ENCODE results near the gene SCAP.
"Not testable (repeated sequence)": the region's sequence is repeated elsewhere in the genome, so short reads cannot be mapped to it uniquely, and the experiment has no call there.

Gene SCAP

DNA sequence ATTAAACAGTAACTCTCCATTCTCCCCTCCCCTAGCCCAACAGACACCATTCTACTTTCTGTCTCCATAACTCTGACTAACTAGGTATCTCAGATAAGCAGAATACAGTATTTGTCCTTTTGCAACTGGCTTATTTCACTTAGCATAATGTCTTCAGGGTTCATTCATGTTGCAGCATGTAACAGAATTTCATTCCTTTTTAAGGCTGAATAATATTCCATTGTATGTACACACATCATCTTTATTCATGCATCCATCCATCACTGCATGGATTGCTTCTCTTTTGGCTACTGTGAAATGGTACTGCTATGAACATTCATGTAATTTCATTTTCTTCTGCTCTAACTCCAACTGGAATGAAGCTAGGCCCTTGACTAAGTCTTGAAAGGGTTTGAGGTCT, 96.9 kb downstream of the SCAP start:
- H3K4me3 ChIP-seq (ENCODE audit: control insufficient read depth, low read depth, low read length), result no peak overlapping the region
- TF ChIP-seq, protein P1, sequence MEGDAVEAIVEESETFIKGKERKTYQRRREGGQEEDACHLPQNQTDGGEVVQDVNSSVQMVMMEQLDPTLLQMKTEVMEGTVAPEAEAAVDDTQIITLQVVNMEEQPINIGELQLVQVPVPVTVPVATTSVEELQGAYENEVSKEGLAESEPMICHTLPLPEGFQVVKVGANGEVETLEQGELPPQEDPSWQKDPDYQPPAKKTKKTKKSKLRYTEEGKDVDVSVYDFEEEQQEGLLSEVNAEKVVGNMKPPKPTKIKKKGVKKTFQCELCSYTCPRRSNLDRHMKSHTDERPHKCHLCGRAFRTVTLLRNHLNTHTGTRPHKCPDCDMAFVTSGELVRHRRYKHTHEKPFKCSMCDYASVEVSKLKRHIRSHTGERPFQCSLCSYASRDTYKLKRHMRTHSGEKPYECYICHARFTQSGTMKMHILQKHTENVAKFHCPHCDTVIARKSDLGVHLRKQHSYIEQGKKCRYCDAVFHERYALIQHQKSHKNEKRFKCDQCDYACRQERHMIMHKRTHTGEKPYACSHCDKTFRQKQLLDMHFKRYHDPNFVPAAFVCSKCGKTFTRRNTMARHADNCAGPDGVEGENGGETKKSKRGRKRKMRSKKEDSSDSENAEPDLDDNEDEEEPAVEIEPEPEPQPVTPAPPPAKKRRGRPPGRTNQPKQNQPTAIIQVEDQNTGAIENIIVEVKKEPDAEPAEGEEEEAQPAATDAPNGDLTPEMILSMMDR (IDR thresholded peaks at IDR 0.05; ENCODE audit: control insufficient read depth, insufficient read depth, low read depth, low read length, missing control alignments), result no peak
- no peak for DNase-seq (ENCODE audit: low read depth)

DNA sequence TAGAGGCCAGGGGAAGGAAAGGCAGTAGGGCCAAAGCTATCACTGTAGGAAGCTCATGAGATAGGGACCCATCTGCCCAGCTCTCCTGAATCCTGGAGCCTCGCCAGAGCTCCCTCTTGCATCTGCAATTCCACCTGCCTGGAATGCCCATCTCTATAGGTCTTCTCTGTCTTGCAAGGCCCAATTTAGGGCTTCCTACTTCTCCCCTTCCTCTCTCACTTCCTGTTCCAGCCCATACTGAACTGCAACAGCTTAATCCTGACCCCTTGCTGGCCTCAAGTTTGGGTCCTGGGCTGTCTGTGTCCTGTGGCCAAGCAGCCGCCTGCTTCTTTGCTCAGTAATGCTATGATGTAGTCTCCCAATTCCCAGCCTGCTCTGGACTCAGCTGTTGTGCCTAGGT, 98.6 kb downstream of the SCAP start:
- no peak overlapping the region for H3K4me3 ChIP-seq (ENCODE audit: control insufficient read depth, low read depth, low read length)
- no peak for DNase-seq (ENCODE audit: low read depth)
- TF ChIP-seq, protein P1 (IDR thresholded peaks at IDR 0.05; ENCODE audit: control insufficient read depth, insufficient read depth, low read depth, low read length, missing control alignments), result no peak

DNA sequence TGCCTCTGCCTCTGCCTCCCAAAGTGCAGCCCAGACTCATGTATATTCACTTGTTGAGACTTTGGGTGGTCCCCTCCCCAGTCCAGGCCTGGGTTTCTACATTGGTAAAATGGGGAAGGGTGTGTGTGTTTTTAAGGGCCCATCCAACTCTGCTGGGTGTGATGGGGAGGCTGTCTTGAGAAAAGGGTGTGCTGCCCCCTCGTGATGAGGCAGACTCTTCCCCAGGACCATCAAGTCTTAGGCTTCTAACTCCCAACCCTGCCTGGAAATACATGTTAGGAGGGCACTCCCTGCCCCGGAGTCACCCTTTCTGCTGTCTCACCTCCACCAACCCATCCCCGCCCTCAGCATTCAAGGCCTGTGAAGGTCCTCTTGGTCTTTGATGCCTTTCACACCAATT, 99.3 kb downstream of the SCAP start:
- no peak overlapping the region for H3K4me3 ChIP-seq (ENCODE audit: control insufficient read depth, low read depth, low read length)
- DNase-seq (ENCODE audit: low read depth), result no peak
- TF ChIP-seq, protein P1 (IDR thresholded peaks at IDR 0.05; ENCODE audit: control insufficient read depth, insufficient read depth, low read depth, low read length, missing control alignments), result no peak

DNA sequence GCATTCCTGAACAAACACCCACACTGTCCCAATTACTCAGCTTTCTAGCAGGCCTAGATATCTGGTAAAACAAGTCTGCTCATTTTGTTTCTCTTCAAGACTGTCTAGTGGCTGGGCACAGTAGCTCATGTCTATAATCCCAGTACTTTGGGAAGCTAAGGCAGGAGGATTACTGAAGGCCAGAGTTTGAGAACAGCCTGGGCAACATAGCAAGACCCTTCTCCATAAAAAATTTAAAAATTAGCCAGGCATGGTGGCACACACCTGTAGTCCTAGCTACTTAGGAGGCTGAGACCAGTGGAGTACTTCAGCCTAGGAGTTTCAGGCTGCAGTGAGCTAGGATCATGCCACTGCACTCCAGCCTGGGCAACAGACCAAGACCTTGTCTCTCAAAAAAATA, 101.2 kb downstream of the SCAP start:
- TF ChIP-seq, protein P1 (IDR thresholded peaks at IDR 0.05; ENCODE audit: control insufficient read depth, insufficient read depth, low read depth, low read length, missing control alignments), result no peak
- DNase-seq (ENCODE audit: low read depth), result no peak
- H3K4me3 ChIP-seq (ENCODE audit: control insufficient read depth, low read depth, low read length), result no peak overlapping the region

DNA sequence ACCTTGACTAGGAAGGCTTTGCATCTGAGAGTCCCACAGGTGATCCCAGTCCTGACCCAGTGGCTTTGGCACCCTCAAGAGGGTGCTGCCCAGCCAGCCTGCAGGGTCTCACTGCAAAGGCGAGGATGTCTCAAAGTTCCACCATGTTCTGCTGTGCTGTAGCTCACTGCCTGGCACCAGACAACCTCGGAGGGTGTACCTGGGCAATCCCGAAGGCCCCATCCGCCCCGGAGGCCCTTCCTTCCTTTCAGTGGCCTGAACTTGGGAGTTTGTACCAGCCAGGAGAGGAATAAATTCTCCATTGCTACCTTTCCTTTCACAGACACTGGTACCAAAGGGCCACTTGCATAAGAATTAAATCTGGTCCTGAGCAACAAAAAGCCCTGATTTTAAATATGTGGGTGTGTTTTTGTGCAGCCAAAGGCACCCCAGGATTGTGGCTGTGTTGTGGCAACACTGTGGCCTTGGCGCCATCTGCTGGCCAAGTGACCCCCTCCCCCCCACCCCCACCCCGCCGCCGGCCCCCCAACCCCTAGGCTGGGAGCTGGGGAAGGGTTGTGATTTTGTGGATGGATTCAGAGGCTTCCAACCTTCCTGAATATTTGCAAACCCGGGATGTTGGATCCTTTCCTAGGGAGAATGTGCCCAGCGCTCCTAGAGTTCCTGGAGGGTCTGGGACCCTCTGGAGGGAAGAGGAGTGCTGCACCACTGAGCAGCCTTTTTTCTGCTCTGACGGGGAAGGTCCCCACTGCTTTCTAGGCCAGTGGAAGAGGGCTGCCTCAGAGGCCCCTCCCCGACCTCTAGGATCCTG, 104.6 kb downstream of the SCAP start:
- H3K4me3 ChIP-seq (ENCODE audit: control insufficient read depth, low read depth, low read length), result no peak overlapping the region
- no peak for DNase-seq (ENCODE audit: low read depth)
- TF ChIP-seq, protein P1 (IDR thresholded peaks at IDR 0.05; ENCODE audit: control insufficient read depth, insufficient read depth, low read depth, low read length, missing control alignments), result peak; percentile 9

DNA sequence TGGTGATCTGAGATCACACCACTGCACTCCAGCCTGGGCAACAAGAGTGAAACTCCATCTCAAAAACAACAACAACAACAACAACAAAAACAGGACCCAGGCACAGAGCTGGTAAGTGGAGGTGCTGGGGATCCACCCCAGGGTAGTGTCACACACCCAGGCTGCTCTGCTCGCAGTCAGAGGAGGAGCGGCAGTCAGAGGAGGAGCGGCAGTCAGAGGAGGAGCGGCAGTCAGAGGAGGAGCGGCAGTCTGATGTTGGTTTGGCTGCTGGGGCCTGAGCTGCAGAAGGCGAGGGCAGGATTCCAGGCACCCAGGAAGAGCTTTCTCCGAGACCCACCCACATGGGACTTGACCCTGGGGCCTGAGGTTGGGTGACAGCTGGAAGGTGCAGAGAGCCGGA, 105.7 kb downstream of the SCAP start:
- DNase-seq (ENCODE audit: low read depth); H3K4me3 ChIP-seq (ENCODE audit: control insufficient read depth, low read depth, low read length): not testable (repeated sequence)

DNA sequence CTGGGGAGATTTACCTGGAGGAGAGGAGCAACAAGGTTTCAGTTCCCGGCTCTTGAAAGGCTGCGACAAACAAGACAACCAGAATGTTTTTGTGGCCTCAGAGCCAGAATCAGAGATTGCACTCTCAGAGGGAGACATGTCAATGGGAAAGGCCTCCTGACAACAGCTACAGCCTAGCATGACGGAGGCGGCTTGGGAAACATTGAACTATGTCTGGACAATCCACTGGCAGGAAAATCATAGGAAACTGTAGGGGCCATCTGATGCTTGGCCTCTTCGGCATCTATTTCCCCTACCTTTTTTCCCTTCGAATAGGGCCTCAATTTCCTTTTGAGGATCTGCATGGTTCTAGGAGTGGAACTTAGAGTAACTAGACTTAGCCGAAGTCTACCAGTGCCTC, 108.1 kb downstream of the SCAP start:
- no peak for DNase-seq (ENCODE audit: low read depth)

More for the DNA sequence above, 108.1 kb downstream of the SCAP start:
- no peak overlapping the region for H3K4me3 ChIP-seq (ENCODE audit: control insufficient read depth, low read depth, low read length)
- TF ChIP-seq, protein P1 (IDR thresholded peaks at IDR 0.05; ENCODE audit: control insufficient read depth, insufficient read depth, low read depth, low read length, missing control alignments), result no peak
